ENCODE measurements around the gene KIF19. TPM values are rescaled to one million over a fixed set of nuclear protein-coding genes. Genes with fewer than 3 reads are reported as not detected.

The KIF19 gene
- total and polyA plus RNA-seq, 10 of the 15 experiments (the other 5 are each of a cell fraction or from before 2014, with no cell fraction given): 0.06 to 0.07 TPM; not detected in 8

GRCh38 chr17:74343526-74344284 is 17.7 kb downstream of the KIF19 start (continued):
- TF ChIP-seq SMAD1 (IDR thresholded peaks at IDR 0.05; ENCODE audit: low read depth, partially characterized antibody) (no peak), JUNB (IDR thresholded peaks at IDR 0.05) (no peak), E4F1 (IDR thresholded peaks at IDR 0.05; ENCODE audit: borderline replicate concordance, partially characterized antibody) (no peak)

GRCh38 chr17:74344658-74345057 is 18.6 kb downstream of the KIF19 start:
- ATAC-seq (no peak), FAIRE-seq (no peak), DNase-seq (ENCODE audit: low read depth, low spot score) (no peak)
- H3K4me3 ChIP-seq: no peak overlapping the region
- in situ Hi-C loops (cut with MboI): no loop called here
- H3K4me1 ChIP-seq (ENCODE audit: control insufficient read depth, insufficient read depth, low read length): no peaks in the 10 kb centered on the region
- TF ChIP-seq ZNF274 (IDR thresholded peaks at IDR 0.05; ENCODE audit: insufficient read depth, insufficient read length): no peak
- TF ChIP-seq BCL3 (IDR thresholded peaks at IDR 0.05; ENCODE audit: borderline replicate concordance, insufficient read depth, low read depth, low read length, poor library complexity, severe bottlenecking): no peak
- no peak for TF ChIP-seq POLR2AphosphoS2 (IDR thresholded peaks at IDR 0.05; ENCODE audit: low read depth, low read length)
- TF ChIP-seq SP1 (IDR thresholded peaks at IDR 0.05; ENCODE audit: low read depth, low read length): no peak
- no peak for TF ChIP-seq MYB (IDR thresholded peaks at IDR 0.05; ENCODE audit: borderline replicate concordance, low read depth, low read length)
- no peak for TF ChIP-seq ZNF384 (IDR thresholded peaks at IDR 0.05; ENCODE audit: borderline replicate concordance, low read depth, low read length)
- TF ChIP-seq SMC3 (IDR thresholded peaks at IDR 0.05; ENCODE audit: borderline replicate concordance, low read length): no peak
- TF ChIP-seq BMI1 (IDR thresholded peaks at IDR 0.05; ENCODE audit: borderline replicate concordance): no peak
- TF ChIP-seq SIN3A (IDR thresholded peaks at IDR 0.05; ENCODE audit: low read depth, low read length): no peak
- no peaks in the 10 kb centered on the region for H3K79me2 ChIP-seq (ENCODE audit: control insufficient read depth, insufficient read depth, low read length)
- CTCF ChIA-PET: interaction anchor here (0.6 kb wide), 1 partner anchor 142 kb away, joined by 4 read pairs; no protein-coding TSS in a partner anchor
- H2AFZ ChIP-seq (ENCODE audit: control insufficient read depth, low read depth, low read length): no peak overlapping the region
- H3K36me3 ChIP-seq (ENCODE audit: control insufficient read depth in 2 of 2, insufficient read depth in 2 of 2, low read length in 1 of 2): no peaks in the 10 kb centered on the region
- BruUV-seq (replicated peaks): no TSS peak
- SMC1A ChIA-PET (ENCODE audit: uncharacterized antibody, unreplicated experiment): no interaction called here
- H3K27ac ChIP-seq (ENCODE audit: control insufficient read depth, insufficient read depth): no peak overlapping the region
- no peaks in the 10 kb centered on the region; a peak in 2 of 4 replicates for H3K27me3 ChIP-seq (replicated peaks in 1 of 2; ENCODE audit: control insufficient read depth in 2 of 2, insufficient read depth in 2 of 2, low read length in 1 of 2)
- WGBS (ENCODE audit: insufficient coverage, insufficient replicate concordance, low lambda C conversion rate, missing lambda C conversion rate): 60% methylated on average over 21 of the region's 21 CpGs
- H3K9ac ChIP-seq (ENCODE audit: control insufficient read depth, insufficient read depth, low read length): no peak overlapping the region
- H3K9me3 ChIP-seq (replicated peaks; ENCODE audit: control insufficient read depth, insufficient read depth, low read length): no peaks in the 10 kb centered on the region
- no peaks in the 10 kb centered on the region for H4K20me1 ChIP-seq (ENCODE audit: control insufficient read depth, insufficient read depth)
- no peak overlapping the region for H3K4me2 ChIP-seq (ENCODE audit: control insufficient read depth, insufficient read depth)
- intact Hi-C loops (cut with micrococcal nuclease; ENCODE audit: unreplicated experiment): no loop called here
- POLR2A ChIA-PET: no interaction called here
- RAD21 ChIA-PET (ENCODE audit: unreplicated experiment): no interaction called here
